ENCODE data around the gene CCDC15.

DNA sequence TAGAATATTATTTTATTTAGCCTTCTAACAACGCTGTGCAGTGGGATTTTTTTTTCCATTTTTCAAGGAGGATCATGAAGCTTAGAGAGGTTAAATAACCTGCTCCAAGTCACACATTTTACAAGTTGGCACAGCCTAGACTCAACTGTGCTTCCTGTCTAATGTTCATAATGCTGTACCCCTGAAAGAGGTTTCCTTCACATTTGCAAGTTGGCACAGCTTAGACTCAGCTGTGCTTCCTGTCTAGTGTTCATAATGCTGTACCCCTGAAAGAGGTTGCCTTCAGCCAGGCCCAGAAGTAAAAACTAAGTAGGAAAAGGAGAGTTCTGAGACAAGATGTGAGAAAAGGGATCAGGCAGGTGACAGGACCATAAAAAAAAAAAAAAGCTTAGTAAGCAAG is 10.3 kb upstream of the CCDC15 start:
- TF ChIP-seq POLR2A (IDR thresholded peaks at IDR 0.05) (no peak), CTCF (IDR thresholded peaks at IDR 0.05) (no peak), EP300 (IDR thresholded peaks at IDR 0.05) (no peak)

Measured in stomach (tissue), 4 donors.